CD8-positive, alpha-beta memory T cell (primary cell): Measurements from ENCODE around the gene PARD6G. TPM values are rescaled to one million over a fixed set of nuclear protein-coding genes. Genes with fewer than 3 reads are reported as not detected.

Experiments
- CTCF ChIA-PET: fragments of 350-600 bp; sonication (Branson Sonifier 250); formaldehyde crosslinking; loops from one replicate; lab custom pipeline; 2021; ENCODE audit warnings: antibody characterized with exemption; lab: Charles Lee
- POLR2A ChIA-PET: fragments of 350-600 bp; sonication (Branson Sonifier 250); formaldehyde crosslinking; loops from one replicate; lab custom pipeline; 2021; ENCODE audit warnings: antibody characterized with exemption; lab: Charles Lee
- DNase-seq, 5 donors: peaks; one replicate each; pipeline versions ENCODE4 v3.0.0 to v3.0.0-alpha.2; 2020 to 2022; ENCODE audit warnings: mixed read lengths in 1 of 5
- H3K27ac ChIP-seq: one replicate; pipeline ENCODE4 v1.7.0; 2013; ENCODE audit warnings: low read depth, mild to moderate bottlenecking, low read length, moderate library complexity
- H3K27me3 ChIP-seq: 2 replicates; pipeline ENCODE4 v1.7.0; 2013; ENCODE audit warnings: low read length, mild to moderate bottlenecking; ENCODE audit not compliant: insufficient read depth, poor library complexity, severe bottlenecking
- H3K36me3 ChIP-seq: 2 replicates; pipeline ENCODE4 v1.7.0; 2013; ENCODE audit warnings: mild to moderate bottlenecking, low read length, moderate library complexity; ENCODE audit not compliant: insufficient read depth
- H3K4me1 ChIP-seq: 2 replicates; pipeline ENCODE4 v1.7.0; 2013; ENCODE audit warnings: mild to moderate bottlenecking, low read length, moderate library complexity; ENCODE audit not compliant: insufficient read depth
- H3K4me3 ChIP-seq: 2 replicates; pipeline ENCODE4 v1.7.0; 2013; ENCODE audit warnings: mild to moderate bottlenecking, low read length
- H3K9me3 ChIP-seq: 2 replicates; pipeline ENCODE4 v1.7.0; 2013; ENCODE audit warnings: mild to moderate bottlenecking, low read length
- H3K27ac Mint-ChIP-seq, 8 donors: one replicate each; pipeline ENCODE4 v1.8.0; 2020 to 2021; ENCODE audit warnings: mixed read lengths in 8 of 8, mild to moderate bottlenecking in 6 of 8, inconsistent platforms in 3 of 8, moderate library complexity in 3 of 8
- H3K27me3 Mint-ChIP-seq, 2 donors: one replicate each; pipeline ENCODE4 v1.8.0; 2020 to 2021; ENCODE audit warnings: mixed read lengths in 2 of 2, mild to moderate bottlenecking in 1 of 2, moderate library complexity in 1 of 2
- H3K36me3 Mint-ChIP-seq, 3 donors: one replicate each; pipeline ENCODE4 v1.8.0; 2020 to 2021; ENCODE audit warnings: mixed read lengths in 3 of 3, inconsistent platforms in 1 of 3, mild to moderate bottlenecking in 1 of 3
- H3K4me1 Mint-ChIP-seq, 3 donors: one replicate each; pipeline ENCODE4 v1.8.0; 2020 to 2021; ENCODE audit warnings: mixed read lengths in 3 of 3, inconsistent platforms in 1 of 3, mild to moderate bottlenecking in 1 of 3
- H3K4me3 Mint-ChIP-seq, 7 donors: one replicate each; pipeline ENCODE4 v1.8.0; 2020 to 2021; ENCODE audit warnings: mixed read lengths in 7 of 7, mild to moderate bottlenecking in 6 of 7, moderate library complexity in 4 of 7, inconsistent platforms in 2 of 7
- H3K9me3 Mint-ChIP-seq, 5 donors: one replicate each; pipeline ENCODE4 v1.8.0; 2020 to 2022; ENCODE audit warnings: mixed read lengths in 5 of 5, mild to moderate bottlenecking in 3 of 5, moderate library complexity in 2 of 5, inconsistent platforms in 1 of 5
- polyA plus RNA-seq: library from polyadenylated mRNA; unstranded; fragments of 300-500 nt; fragmentation: Illumina TruSeq; gene quantifications from one replicate; pipeline ENCODE4 v1.2.3, GENCODE V29; 2021
- total RNA-seq, 2 experiments: library from RNA; stranded (reverse); gene quantifications; one replicate each; pipeline ENCODE4 v1.2.3, GENCODE V29; 2021

PARD6G gene
- total and polyA plus RNA-seq, 3 experiments from 2014 or later: 0.32 to 0.48 (median 0.33) TPM

- Mint-ChIP-seq H3K4me1 (peaks cover 0 to 3% (median 2%) of the 10 kb centered on the region in 3 donors), H3K4me3 (peak overlapping the region in 5 of 7 donors; percentile 26 to 59 (median 31)), H3K9me3 (peaks cover 5 to 14% (median 9%) of the 10 kb centered on the region in 5 donors), H3K36me3 (peaks cover 0 to 4% (median 0%) of the 10 kb centered on the region in 3 donors), H3K27ac (no peak overlapping the region), H3K27me3 (peaks cover 7 to 15% of the 10 kb centered on the region in 2 donors)
- Histone ChIP-seq H3K4me1 (no peaks in the 10 kb centered on the region), H3K4me3 (no peak overlapping the region), H3K9me3 (no peaks in the 10 kb centered on the region), H3K27me3 (no peaks in the 10 kb centered on the region), H3K36me3 (no peaks in the 10 kb centered on the region), H3K27ac (no peak overlapping the region)
- DNase-seq: peak in 2 of 5 donors; percentile 19 to 39
- ChIA-PET POLR2A (no interaction called here), CTCF (interaction anchor here (1.0 to 4.7 kb wide), 10 partner anchors 8 to 167 kb away, joined by 3 to 40 read pairs (median 5); partner anchors contain the start of gene ADNP2)
Measured at GRCh38 chr18:80159713-80160636, 87.3 kb downstream of the PARD6G start.

GRCh38 chr18:80158365-80158764 is 88.9 kb downstream of the PARD6G start:
- peak in 1 of 5 donors; percentile 10 for DNase-seq
- Histone ChIP-seq H3K4me1 (no peaks in the 10 kb centered on the region), H3K27me3 (no peaks in the 10 kb centered on the region), H3K36me3 (no peaks in the 10 kb centered on the region), H3K27ac (no peak overlapping the region), H3K4me3 (no peak overlapping the region), H3K9me3 (no peaks in the 10 kb centered on the region)
- ChIA-PET CTCF (interaction anchor here (0.6 to 4.7 kb wide), 15 partner anchors 10 to 197 kb away, joined by 3 to 40 read pairs (median 4); partner anchors contain the start of gene ADNP2), POLR2A (no interaction called here)
- Mint-ChIP-seq H3K27me3 (peaks cover 7 to 12% of the 10 kb centered on the region in 2 donors), H3K36me3 (peaks cover 0 to 4% (median 0%) of the 10 kb centered on the region in 3 donors), H3K4me1 (peaks cover 2 to 7% (median 7%) of the 10 kb centered on the region in 3 donors), H3K4me3 (no peak overlapping the region), H3K27ac (no peak overlapping the region), H3K9me3 (peaks cover 0 to 2% (median 0%) of the 10 kb centered on the region in 5 donors)

- Histone ChIP-seq H3K36me3 (no peaks in the 10 kb centered on the region), H3K27ac (no peak overlapping the region), H3K9me3 (no peaks in the 10 kb centered on the region), H3K4me1 (no peaks in the 10 kb centered on the region), H3K4me3 (no peak overlapping the region), H3K27me3 (no peaks in the 10 kb centered on the region)
- Mint-ChIP-seq H3K4me1 (peaks cover 2 to 7% (median 7%) of the 10 kb centered on the region in 3 donors), H3K36me3 (peaks cover 0 to 4% (median 0%) of the 10 kb centered on the region in 3 donors), H3K27ac (no peak overlapping the region), H3K9me3 (peaks cover 0 to 2% (median 0%) of the 10 kb centered on the region in 5 donors), H3K27me3 (peaks cover 7 to 10% of the 10 kb centered on the region in 2 donors), H3K4me3 (no peak overlapping the region)
- CTCF ChIA-PET: interaction anchor here (0.6 to 4.7 kb wide), 15 partner anchors 11 to 196 kb away, joined by 3 to 40 read pairs (median 4); partner anchors contain the start of gene ADNP2
- peak; percentile 39 to 82 (median 57) for DNase-seq
- POLR2A ChIA-PET: no interaction called here
Measured at GRCh38 chr18:80157708-80158343, 89.5 kb downstream of the PARD6G start.

GRCh38 chr18:80154293-80154692 is 93.0 kb downstream of the PARD6G start:
- Histone ChIP-seq H3K27me3 (no peaks in the 10 kb centered on the region), H3K4me3 (no peak overlapping the region), H3K27ac (no peak overlapping the region), H3K4me1 (no peaks in the 10 kb centered on the region), H3K36me3 (no peaks in the 10 kb centered on the region), H3K9me3 (no peaks in the 10 kb centered on the region)
- no peaks in the 10 kb centered on the region for H3K9me3 Mint-ChIP-seq
- H3K27ac Mint-ChIP-seq: no peak overlapping the region
- peaks cover 0 to 7% (median 4%) of the 10 kb centered on the region in 3 donors for H3K4me1 Mint-ChIP-seq
- ChIA-PET CTCF (no interaction called here), POLR2A (interaction anchor here (0.7 kb wide), 1 partner anchor 197 kb away, joined by 4 read pairs; no protein-coding TSS in a partner anchor)
- no peaks in the 10 kb centered on the region for H3K36me3 Mint-ChIP-seq
- peaks cover 2 to 9% of the 10 kb centered on the region in 2 donors for H3K27me3 Mint-ChIP-seq
- DNase-seq: no peak
- no peak overlapping the region for H3K4me3 Mint-ChIP-seq

- Mint-ChIP-seq H3K27ac (no peak overlapping the region), H3K9me3 (no peaks in the 10 kb centered on the region), H3K27me3 (peaks cover 4 to 21% of the 10 kb centered on the region in 2 donors), H3K4me3 (no peak overlapping the region), H3K36me3 (peaks cover 0 to 6% (median 0%) of the 10 kb centered on the region in 3 donors), H3K4me1 (peaks cover 10 to 29% (median 24%) of the 10 kb centered on the region in 3 donors)
- Histone ChIP-seq H3K4me1 (no peaks in the 10 kb centered on the region), H3K9me3 (no peaks in the 10 kb centered on the region), H3K27ac (no peak overlapping the region), H3K4me3 (no peak overlapping the region), H3K36me3 (no peaks in the 10 kb centered on the region), H3K27me3 (no peaks in the 10 kb centered on the region)
- ChIA-PET POLR2A (no interaction called here), CTCF (no interaction called here)
- DNase-seq: no peak
Measured at GRCh38 chr18:80149667-80150066, 97.6 kb downstream of the PARD6G start.

- H3K4me3 Mint-ChIP-seq: peak overlapping the region; percentile 58 to 87 (median 80)
- no peaks in the 10 kb centered on the region for H3K9me3 ChIP-seq
- H3K4me1 ChIP-seq: no peaks in the 10 kb centered on the region
- DNase-seq: no peak
- H3K36me3 ChIP-seq: no peaks in the 10 kb centered on the region
- peaks cover 10 to 25% (median 17%) of the 10 kb centered on the region in 3 donors for H3K4me1 Mint-ChIP-seq
- H3K27me3 Mint-ChIP-seq: peaks cover 4 to 21% of the 10 kb centered on the region in 2 donors
- CTCF ChIA-PET: interaction anchor here (1.2 to 4.0 kb wide), 2 partner anchors 10 to 13 kb away, joined by 3 to 17 read pairs; no protein-coding TSS in a partner anchor
- no peak overlapping the region for H3K27ac ChIP-seq
- peaks cover 0 to 6% (median 0%) of the 10 kb centered on the region in 3 donors for H3K36me3 Mint-ChIP-seq
- H3K4me3 ChIP-seq: peak overlapping the region; percentile 68
- peak overlapping the region in 2 of 8 donors; percentile 52 to 83 for H3K27ac Mint-ChIP-seq
- no peaks in the 10 kb centered on the region for H3K9me3 Mint-ChIP-seq
- POLR2A ChIA-PET: no interaction called here
- no peaks in the 10 kb centered on the region for H3K27me3 ChIP-seq
Measured at GRCh38 chr18:80148326-80149199, 98.8 kb downstream of the PARD6G start.
